HEK293 (cell line): ENCODE data around the gene ZNF385D.

ENCODE experiments used
- CTCF ChIA-PET: fragments of 350-600 bp; formaldehyde crosslinking; extraction: SDS; loops from one replicate; lab custom pipeline; 2021; ENCODE audit warnings: antibody characterized with exemption; lab: Yijun Ruan, JAX
- POLR2A ChIA-PET: fragments of 300-600 bp; formaldehyde crosslinking; extraction: SDS; loops from one replicate; lab custom pipeline; 2020; ENCODE audit warnings: antibody characterized with exemption, inconsistent platforms; lab: Yijun Ruan, JAX
- H3K27ac ChIP-seq: fragments of 200-500 bp; sonication (Bioruptor generic); 2 replicates; pipeline ENCODE4 v1.5.1; 2014; ENCODE audit warnings: low read depth, low read length, control low read depth, inconsistent platforms; ENCODE audit errors: extremely low read depth
- H3K36me3 ChIP-seq, 2 experiments: fragments of 200-500 bp in 1 of 2; sonication (Bioruptor generic) in 1 of 2; 1 replicate in 1 of 2; 2 replicates in 1 of 2; pipeline ENCODE4 v1.5.1; 2014 to 2017; ENCODE audit warnings: inconsistent platforms in 2 of 2, low read length in 2 of 2; ENCODE audit not compliant: control insufficient read depth in 2 of 2, insufficient read depth in 1 of 2
- H3K4me1 ChIP-seq: fragments of 200-500 bp; sonication (Bioruptor generic); 2 replicates; pipeline ENCODE4 v1.5.1; 2014; ENCODE audit warnings: mild to moderate bottlenecking, low read length, inconsistent platforms; ENCODE audit not compliant: control insufficient read depth, insufficient read depth
- H3K4me3 ChIP-seq: 2 replicates; pipeline ENCODE4 v1.5.1; 2011; ENCODE audit warnings: low read depth, mild to moderate bottlenecking, control low read depth, low read length, moderate library complexity
- H3K9me3 ChIP-seq: fragments of 200-500 bp; sonication (Bioruptor generic); 2 replicates; pipeline ENCODE4 v1.5.1; 2014; ENCODE audit warnings: low read depth, low read length, inconsistent platforms; ENCODE audit not compliant: control insufficient read depth, insufficient read depth
- GLI4 ChIP-seq: fragments of 450-650 bp; formaldehyde crosslinking; IDR thresholded peaks from 2 replicates; pipeline ENCODE4 v1.5.1; 2016; ENCODE audit warnings: missing biosample characterization, missing genetic modification characterization
- REST ChIP-seq: fragments of 450-650 bp; formaldehyde crosslinking; IDR thresholded peaks from 2 replicates; pipeline ENCODE4 v1.5.1; 2016; ENCODE audit warnings: missing biosample characterization, missing genetic modification characterization
- SP2 ChIP-seq: fragments of 450-650 bp; formaldehyde crosslinking; IDR thresholded peaks from 2 replicates; pipeline ENCODE4 v1.5.1; 2016; ENCODE audit warnings: missing biosample characterization, missing genetic modification characterization
- ZBTB7A ChIP-seq: fragments of 450-650 bp; formaldehyde crosslinking; IDR thresholded peaks from 2 replicates; pipeline ENCODE4 v1.5.1; 2016; ENCODE audit warnings: low read depth, missing biosample characterization, missing genetic modification characterization
- ZNF132 ChIP-seq: fragments of 450-650 bp; formaldehyde crosslinking; IDR thresholded peaks from 2 replicates; pipeline ENCODE4 v1.5.1; 2017; ENCODE audit warnings: missing biosample characterization, missing genetic modification characterization, borderline replicate concordance
- ZNF37A ChIP-seq: fragments of 450-650 bp; IDR thresholded peaks from 2 replicates; pipeline ENCODE4 v1.5.1; 2018; ENCODE audit warnings: missing biosample characterization, missing genetic modification characterization
- ZNF394 ChIP-seq: fragments of 450-650 bp; formaldehyde crosslinking; IDR thresholded peaks from 2 replicates; pipeline ENCODE4 v1.5.1; 2016; ENCODE audit warnings: missing biosample characterization, missing genetic modification characterization, mild to moderate bottlenecking, moderate library complexity, borderline replicate concordance
- ZNF398 ChIP-seq: fragments of 450-650 bp; formaldehyde crosslinking; IDR thresholded peaks from 2 replicates; pipeline ENCODE4 v1.5.1; 2017; ENCODE audit warnings: missing biosample characterization, missing genetic modification characterization
- ZNF488 ChIP-seq: fragments of 450-650 bp; formaldehyde crosslinking; IDR thresholded peaks from 2 replicates; pipeline ENCODE4 v1.5.1; 2016; ENCODE audit warnings: missing biosample characterization, missing genetic modification characterization
- ZNF530 ChIP-seq: fragments of 450-650 bp; formaldehyde crosslinking; IDR thresholded peaks from 2 replicates; pipeline ENCODE4 v1.5.1; 2016; ENCODE audit warnings: low read depth, missing biosample characterization, missing genetic modification characterization
- ZNF544 ChIP-seq: fragments of 450-650 bp; formaldehyde crosslinking; IDR thresholded peaks from 2 replicates; pipeline ENCODE4 v1.5.0; 2017; ENCODE audit warnings: missing biosample characterization, missing genetic modification characterization
- ZNF561 ChIP-seq: fragments of 450-650 bp; IDR thresholded peaks from 2 replicates; pipeline ENCODE4 v1.5.1; 2018; ENCODE audit warnings: missing biosample characterization, missing genetic modification characterization, borderline replicate concordance
- ZNF580 ChIP-seq: fragments of 450-650 bp; formaldehyde crosslinking; IDR thresholded peaks from 2 replicates; pipeline ENCODE4 v1.5.1; 2016; ENCODE audit warnings: missing biosample characterization, missing genetic modification characterization
- ZNF777 ChIP-seq: fragments of 450-650 bp; formaldehyde crosslinking; IDR thresholded peaks from 2 replicates; pipeline ENCODE4 v1.5.1; 2017; ENCODE audit warnings: missing biosample characterization, missing genetic modification characterization, borderline replicate concordance
- TF ChIP-seq, protein P1 (sequence below): fragments of 450-650 bp; formaldehyde crosslinking; IDR thresholded peaks from 2 replicates; pipeline ENCODE4 v1.5.1; 2017; ENCODE audit warnings: missing biosample characterization, missing genetic modification characterization
- TF ChIP-seq, protein P2 (sequence below): fragments of 450-650 bp; formaldehyde crosslinking; IDR thresholded peaks from 2 replicates; pipeline ENCODE4 v1.5.1; 2017; ENCODE audit warnings: missing biosample characterization, missing genetic modification characterization
- TF ChIP-seq, protein P3 (sequence below): IDR thresholded peaks from 2 replicates; pipeline ENCODE4 v1.6.1; 2011; ENCODE audit warnings: mild to moderate bottlenecking, low read depth, low read length, borderline replicate concordance

The ZNF385D gene

DNA sequence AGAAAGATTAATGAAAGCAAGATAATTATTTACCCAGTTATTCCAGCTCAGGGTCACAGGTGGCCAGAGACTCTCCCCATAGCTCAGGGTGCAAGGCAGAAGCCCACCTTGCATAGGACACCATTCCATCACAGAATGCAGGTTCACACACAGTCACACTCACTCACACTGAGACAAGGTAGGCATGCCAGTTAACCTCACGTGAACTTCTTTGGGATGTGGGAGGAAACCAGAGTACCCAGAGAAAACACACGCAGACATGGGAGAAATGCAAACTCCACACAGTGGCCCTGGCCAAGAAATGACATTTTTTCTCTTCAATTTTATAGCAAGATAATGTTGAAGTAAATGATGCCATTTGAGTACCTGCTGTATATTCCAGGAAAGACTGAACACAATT lies 106.7 kb downstream of the ZNF385D start:
- TF ChIP-seq ZNF561 (tag by site-specific recombination) = no peak
- TF ChIP-seq ZBTB7A (tag by site-specific recombination) = no peak
- TF ChIP-seq ZNF132 = no peak
- no peak for TF ChIP-seq ZNF394 (tag by site-specific recombination)
- H3K36me3 ChIP-seq = no peaks in the 10 kb centered on the region
- H3K4me1 ChIP-seq = no peaks in the 10 kb centered on the region
- H3K27ac ChIP-seq = no peak overlapping the region
- H3K9me3 ChIP-seq = no peaks in the 10 kb centered on the region
- no peak overlapping the region for H3K4me3 ChIP-seq
- CTCF ChIA-PET = no interaction called here
- POLR2A ChIA-PET = no interaction called here

DNA sequence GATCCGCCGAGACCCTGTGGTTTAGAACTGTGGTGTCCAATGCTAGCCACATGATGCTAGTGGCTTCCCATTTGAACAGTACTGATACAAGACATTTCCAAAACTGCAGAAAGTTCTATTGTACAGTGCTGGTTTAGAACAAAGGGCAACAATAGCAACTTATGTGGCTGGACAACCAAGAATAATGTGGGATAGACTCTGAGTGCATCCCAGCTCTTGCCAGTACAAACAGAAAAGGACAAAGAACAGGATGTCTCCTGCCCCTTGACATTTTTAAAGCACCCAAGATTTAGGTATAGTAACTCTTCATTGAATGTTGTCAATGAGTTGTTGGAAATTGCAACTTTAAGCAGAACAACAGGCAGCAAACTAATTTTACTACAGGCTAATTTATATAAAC lies 107.3 kb downstream of the ZNF385D start:
- H3K4me3 ChIP-seq = no peak overlapping the region
- ChIA-PET CTCF (no interaction called here), POLR2A (no interaction called here)

More for the DNA sequence above, 107.3 kb downstream of the ZNF385D start:
- no peak for TF ChIP-seq ZNF580 (tag by site-specific recombination)
- TF ChIP-seq ZNF398 (tag by site-specific recombination) = no peak
- TF ChIP-seq, protein P1, sequence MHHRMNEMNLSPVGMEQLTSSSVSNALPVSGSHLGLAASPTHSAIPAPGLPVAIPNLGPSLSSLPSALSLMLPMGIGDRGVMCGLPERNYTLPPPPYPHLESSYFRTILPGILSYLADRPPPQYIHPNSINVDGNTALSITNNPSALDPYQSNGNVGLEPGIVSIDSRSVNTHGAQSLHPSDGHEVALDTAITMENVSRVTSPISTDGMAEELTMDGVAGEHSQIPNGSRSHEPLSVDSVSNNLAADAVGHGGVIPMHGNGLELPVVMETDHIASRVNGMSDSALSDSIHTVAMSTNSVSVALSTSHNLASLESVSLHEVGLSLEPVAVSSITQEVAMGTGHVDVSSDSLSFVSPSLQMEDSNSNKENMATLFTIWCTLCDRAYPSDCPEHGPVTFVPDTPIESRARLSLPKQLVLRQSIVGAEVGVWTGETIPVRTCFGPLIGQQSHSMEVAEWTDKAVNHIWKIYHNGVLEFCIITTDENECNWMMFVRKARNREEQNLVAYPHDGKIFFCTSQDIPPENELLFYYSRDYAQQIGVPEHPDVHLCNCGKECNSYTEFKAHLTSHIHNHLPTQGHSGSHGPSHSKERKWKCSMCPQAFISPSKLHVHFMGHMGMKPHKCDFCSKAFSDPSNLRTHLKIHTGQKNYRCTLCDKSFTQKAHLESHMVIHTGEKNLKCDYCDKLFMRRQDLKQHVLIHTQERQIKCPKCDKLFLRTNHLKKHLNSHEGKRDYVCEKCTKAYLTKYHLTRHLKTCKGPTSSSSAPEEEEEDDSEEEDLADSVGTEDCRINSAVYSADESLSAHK = no peak
- TF ChIP-seq SP2 (tag by site-specific recombination) = no peak
- no peak for TF ChIP-seq ZNF777
- no peak for TF ChIP-seq REST (tag by site-specific recombination)
- no peak for TF ChIP-seq GLI4
- no peak for TF ChIP-seq ZNF37A (tag by site-specific recombination)
- TF ChIP-seq ZNF544 = no peak
- TF ChIP-seq, protein P2, sequence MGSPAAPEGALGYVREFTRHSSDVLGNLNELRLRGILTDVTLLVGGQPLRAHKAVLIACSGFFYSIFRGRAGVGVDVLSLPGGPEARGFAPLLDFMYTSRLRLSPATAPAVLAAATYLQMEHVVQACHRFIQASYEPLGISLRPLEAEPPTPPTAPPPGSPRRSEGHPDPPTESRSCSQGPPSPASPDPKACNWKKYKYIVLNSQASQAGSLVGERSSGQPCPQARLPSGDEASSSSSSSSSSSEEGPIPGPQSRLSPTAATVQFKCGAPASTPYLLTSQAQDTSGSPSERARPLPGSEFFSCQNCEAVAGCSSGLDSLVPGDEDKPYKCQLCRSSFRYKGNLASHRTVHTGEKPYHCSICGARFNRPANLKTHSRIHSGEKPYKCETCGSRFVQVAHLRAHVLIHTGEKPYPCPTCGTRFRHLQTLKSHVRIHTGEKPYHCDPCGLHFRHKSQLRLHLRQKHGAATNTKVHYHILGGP (tag by site-specific recombination) = no peak
- TF ChIP-seq ZNF394 (tag by site-specific recombination) = no peak
- TF ChIP-seq, protein P3, sequence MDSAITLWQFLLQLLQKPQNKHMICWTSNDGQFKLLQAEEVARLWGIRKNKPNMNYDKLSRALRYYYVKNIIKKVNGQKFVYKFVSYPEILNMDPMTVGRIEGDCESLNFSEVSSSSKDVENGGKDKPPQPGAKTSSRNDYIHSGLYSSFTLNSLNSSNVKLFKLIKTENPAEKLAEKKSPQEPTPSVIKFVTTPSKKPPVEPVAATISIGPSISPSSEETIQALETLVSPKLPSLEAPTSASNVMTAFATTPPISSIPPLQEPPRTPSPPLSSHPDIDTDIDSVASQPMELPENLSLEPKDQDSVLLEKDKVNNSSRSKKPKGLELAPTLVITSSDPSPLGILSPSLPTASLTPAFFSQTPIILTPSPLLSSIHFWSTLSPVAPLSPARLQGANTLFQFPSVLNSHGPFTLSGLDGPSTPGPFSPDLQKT = no peak
- TF ChIP-seq ZNF488 (tag by site-specific recombination) = no peak
- no peak for TF ChIP-seq ZNF530 (tag by site-specific recombination)
- Histone ChIP-seq H3K27ac (no peak overlapping the region), H3K9me3 (no peaks in the 10 kb centered on the region), H3K36me3 (no peaks in the 10 kb centered on the region), H3K4me1 (no peaks in the 10 kb centered on the region)
